ENCODE results near the gene PCDHA1. TPM values are rescaled to one million over a fixed set of nuclear protein-coding genes. Genes with fewer than 3 reads are reported as not detected.
"Not testable (repeated sequence)": the region's sequence is repeated elsewhere in the genome, so short reads cannot be mapped to it uniquely, and the experiment has no call there.

PCDHA1 gene
- total RNA-seq, 2 donors from 2014 or later, result not detected

DNA sequence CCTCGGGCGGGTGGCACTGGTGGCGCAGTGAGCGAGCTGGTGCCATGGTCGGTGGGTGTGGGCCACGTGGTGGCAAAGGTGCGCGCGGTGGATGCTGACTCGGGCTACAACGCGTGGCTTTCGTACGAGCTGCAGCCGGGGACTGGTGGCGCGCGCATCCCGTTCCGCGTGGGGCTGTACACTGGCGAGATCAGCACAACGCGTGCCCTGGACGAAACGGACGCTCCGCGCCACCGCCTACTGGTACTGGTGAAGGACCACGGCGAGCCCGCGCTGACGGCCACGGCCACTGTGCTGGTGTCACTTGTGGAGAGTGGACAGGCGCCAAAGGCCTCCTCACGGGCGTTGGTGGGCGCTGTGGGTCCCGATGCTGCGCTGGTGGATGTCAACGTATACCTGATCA is 22.9 kb downstream of the PCDHA1 start:
- no peak for ATAC-seq
- WGBS, 2 donors, result 64 to 66% methylated on average over 27 to 43 of the region's 43 CpGs
- H3K9me3 ChIP-seq, result peaks cover 0 to 23% (median 0%) of the 10 kb centered on the region in 3 donors

DNA sequence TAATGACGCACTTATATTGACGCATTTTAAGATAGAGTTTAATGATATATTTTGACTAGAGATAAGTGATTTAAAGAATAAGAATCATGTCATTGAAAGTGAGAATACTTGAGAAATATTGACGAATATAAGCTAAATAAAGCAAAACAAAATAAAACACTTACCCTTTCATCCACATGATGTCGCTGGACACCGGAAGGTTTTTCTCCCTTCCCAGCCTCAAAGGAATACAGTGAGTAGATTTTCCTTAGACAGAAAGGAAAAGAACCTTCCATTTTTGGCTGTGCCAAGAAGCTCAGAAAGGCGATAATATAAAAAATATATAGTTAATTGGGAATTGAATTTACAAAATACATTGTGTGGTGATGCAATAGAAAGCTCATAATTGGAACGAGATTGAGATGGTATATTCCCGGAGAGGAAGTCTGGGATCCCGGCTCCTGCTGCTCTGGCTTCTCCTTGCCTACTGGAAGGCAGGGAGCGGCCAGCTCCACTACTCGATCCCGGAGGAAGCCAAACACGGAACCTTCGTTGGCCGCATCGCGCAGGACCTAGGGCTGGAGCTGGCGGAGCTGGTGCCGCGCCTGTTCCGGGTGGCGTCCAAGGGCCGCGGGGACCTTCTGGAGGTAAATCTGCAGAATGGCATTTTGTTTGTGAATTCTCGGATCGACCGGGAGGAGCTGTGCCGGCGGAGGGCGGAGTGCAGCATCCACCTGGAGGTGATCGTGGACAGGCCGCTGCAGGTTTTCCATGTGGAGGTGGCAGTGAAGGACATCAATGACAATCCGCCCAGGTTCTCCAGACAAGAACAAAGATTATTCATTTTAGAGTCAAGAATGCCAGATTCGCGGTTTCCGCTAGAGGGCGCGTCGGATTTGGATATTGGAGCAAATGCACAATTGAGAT is 35.7 kb downstream of the PCDHA1 start, which contains the start of gene PCDHA5:
Gene PCDHA5, plus strand, starts transcription at position 239 of the 906 bp plus-strand sequence.
- WGBS, 2 donors, result 25 to 32% methylated on average over 38 to 39 of the region's 39 CpGs
- no peaks in the 10 kb centered on the region for H3K36me3 ChIP-seq (replicated peaks in 1 of 2; ENCODE audit: insufficient read depth in 1 of 2, low read depth in 2 of 2)
- ATAC-seq (no peak), DNase-seq (peak in 1 of 4 donors; percentile 54)
- no peak within 1 kb of the TSS for H3K4me3 ChIP-seq
- H3K4me1 ChIP-seq, result no peaks in the 10 kb centered on the region
- no peaks in the 10 kb centered on the region for H3K27me3 ChIP-seq
- peak within 1 kb of the TSS in 1 of 4 donors; percentile 31 for H3K27ac ChIP-seq
- no peak for TF ChIP-seq POLR2A (IDR thresholded peaks at IDR 0.05)
- TF ChIP-seq, protein P1, sequence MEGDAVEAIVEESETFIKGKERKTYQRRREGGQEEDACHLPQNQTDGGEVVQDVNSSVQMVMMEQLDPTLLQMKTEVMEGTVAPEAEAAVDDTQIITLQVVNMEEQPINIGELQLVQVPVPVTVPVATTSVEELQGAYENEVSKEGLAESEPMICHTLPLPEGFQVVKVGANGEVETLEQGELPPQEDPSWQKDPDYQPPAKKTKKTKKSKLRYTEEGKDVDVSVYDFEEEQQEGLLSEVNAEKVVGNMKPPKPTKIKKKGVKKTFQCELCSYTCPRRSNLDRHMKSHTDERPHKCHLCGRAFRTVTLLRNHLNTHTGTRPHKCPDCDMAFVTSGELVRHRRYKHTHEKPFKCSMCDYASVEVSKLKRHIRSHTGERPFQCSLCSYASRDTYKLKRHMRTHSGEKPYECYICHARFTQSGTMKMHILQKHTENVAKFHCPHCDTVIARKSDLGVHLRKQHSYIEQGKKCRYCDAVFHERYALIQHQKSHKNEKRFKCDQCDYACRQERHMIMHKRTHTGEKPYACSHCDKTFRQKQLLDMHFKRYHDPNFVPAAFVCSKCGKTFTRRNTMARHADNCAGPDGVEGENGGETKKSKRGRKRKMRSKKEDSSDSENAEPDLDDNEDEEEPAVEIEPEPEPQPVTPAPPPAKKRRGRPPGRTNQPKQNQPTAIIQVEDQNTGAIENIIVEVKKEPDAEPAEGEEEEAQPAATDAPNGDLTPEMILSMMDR (IDR thresholded peaks at IDR 0.05), result peak in 5 of 7 experiments; percentile 6 to 22 (median 17)
- intact Hi-C loops (cut with DNase I), result no loop called here
- H3K9me3 ChIP-seq, result peaks cover 0 to 21% (median 4%) of the 10 kb centered on the region in 3 donors

More for the DNA sequence above, 22.9 kb downstream of the PCDHA1 start:
- no peaks in the 10 kb centered on the region for H3K27me3 ChIP-seq
- peak in 1 of 4 donors; percentile 7 for DNase-seq
- no peaks in the 10 kb centered on the region for H3K4me1 ChIP-seq
- intact Hi-C loops (cut with DNase I), result no loop called here
- no peaks in the 10 kb centered on the region for H3K36me3 ChIP-seq (replicated peaks in 1 of 2; ENCODE audit: insufficient read depth in 1 of 2, low read depth in 2 of 2)
- H3K4me3 ChIP-seq, result no peak overlapping the region
- no peak overlapping the region for H3K27ac ChIP-seq
- TF ChIP-seq POLR2A (IDR thresholded peaks at IDR 0.05), result no peak
- TF ChIP-seq, protein P1 (IDR thresholded peaks at IDR 0.05), result no peak

DNA sequence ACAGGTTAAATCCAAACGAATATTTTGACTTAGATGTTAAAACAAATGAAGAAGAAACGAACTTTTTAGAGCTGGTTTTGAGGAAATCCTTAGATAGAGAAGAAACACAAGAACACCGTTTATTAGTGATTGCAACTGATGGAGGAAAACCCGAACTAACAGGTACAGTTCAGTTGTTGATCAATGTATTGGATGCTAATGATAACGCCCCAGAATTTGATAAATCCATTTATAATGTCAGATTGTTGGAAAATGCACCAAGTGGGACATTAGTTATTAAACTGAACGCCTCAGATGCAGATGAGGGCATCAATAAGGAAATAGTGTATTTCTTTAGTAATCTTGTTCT is 36.3 kb downstream of the PCDHA1 start:
- Histone ChIP-seq H3K36me3 (replicated peaks in 1 of 2; ENCODE audit: insufficient read depth in 1 of 2, low read depth in 2 of 2) (no peaks in the 10 kb centered on the region), H3K4me1 (no peaks in the 10 kb centered on the region), H3K27me3 (no peaks in the 10 kb centered on the region), H3K27ac (no peak overlapping the region), H3K4me3 (no peak overlapping the region), H3K9me3 (peaks cover 0 to 21% (median 4%) of the 10 kb centered on the region in 3 donors)
- 19 to 23% methylated on average over 6 of the region's 6 CpGs for WGBS, 2 donors
- DNase-seq, result no peak
- TF ChIP-seq, protein P1 (IDR thresholded peaks at IDR 0.05), result no peak
- TF ChIP-seq POLR2A (IDR thresholded peaks at IDR 0.05), result no peak
- no peak for ATAC-seq
- intact Hi-C loops (cut with DNase I), result no loop called here

DNA sequence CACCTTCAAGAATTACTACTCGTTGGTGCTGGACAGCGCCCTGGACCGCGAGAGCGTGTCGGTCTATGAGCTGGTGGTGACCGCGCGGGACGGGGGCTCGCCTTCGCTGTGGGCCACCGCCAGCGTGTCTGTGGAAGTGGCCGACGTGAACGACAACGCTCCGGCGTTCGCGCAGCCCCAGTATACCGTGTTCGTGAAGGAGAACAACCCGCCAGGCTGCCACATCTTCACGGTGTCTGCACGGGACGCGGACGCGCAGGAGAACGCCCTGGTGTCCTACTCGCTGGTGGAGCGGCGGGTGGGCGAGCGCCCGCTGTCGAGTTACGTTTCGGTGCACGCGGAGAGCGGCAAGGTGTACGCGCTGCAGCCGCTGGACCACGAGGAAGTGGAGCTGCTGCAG is 37.0 kb downstream of the PCDHA1 start:
- H3K9me3 ChIP-seq, result peaks cover 0 to 22% (median 4%) of the 10 kb centered on the region in 3 donors
- DNase-seq; ATAC-seq; H3K36me3 ChIP-seq (replicated peaks in 1 of 2; ENCODE audit: insufficient read depth in 1 of 2, low read depth in 2 of 2); H3K4me1 ChIP-seq; intact Hi-C loops (cut with DNase I); H3K27ac ChIP-seq; H3K27me3 ChIP-seq; H3K4me3 ChIP-seq: not testable (repeated sequence)
- WGBS, 2 donors, result 42 to 58% methylated on average over 8 to 46 of the region's 48 CpGs

DNA sequence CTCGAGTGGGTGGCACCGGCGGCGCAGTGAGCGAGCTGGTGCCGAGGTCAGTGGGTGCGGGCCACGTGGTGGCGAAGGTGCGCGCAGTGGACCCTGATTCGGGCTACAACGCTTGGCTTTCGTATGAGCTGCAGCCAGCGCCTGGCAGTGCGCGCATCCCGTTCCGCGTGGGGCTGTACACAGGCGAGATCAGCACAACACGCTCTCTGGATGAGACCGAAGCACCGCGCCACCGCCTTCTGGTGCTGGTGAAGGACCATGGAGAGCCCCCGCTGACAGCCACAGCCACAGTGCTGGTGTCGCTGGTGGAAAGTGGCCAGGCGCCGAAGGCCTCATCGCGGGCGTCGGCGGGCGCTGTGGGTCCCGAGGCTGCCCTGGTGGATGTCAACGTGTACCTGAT is 37.5 kb downstream of the PCDHA1 start:
- TF ChIP-seq POLR2A (IDR thresholded peaks at IDR 0.05), result no peak
- TF ChIP-seq, protein P1 (IDR thresholded peaks at IDR 0.05), result no peak
- Histone ChIP-seq H3K27ac (no peak overlapping the region), H3K4me3 (no peak overlapping the region), H3K4me1 (no peaks in the 10 kb centered on the region), H3K36me3 (replicated peaks in 1 of 2; ENCODE audit: insufficient read depth in 1 of 2, low read depth in 2 of 2) (no peaks in the 10 kb centered on the region), H3K27me3 (no peaks in the 10 kb centered on the region), H3K9me3 (peaks cover 0 to 27% (median 4%) of the 10 kb centered on the region in 3 donors)
- DNase-seq, result no peak
- ATAC-seq, result no peak
- intact Hi-C loops (cut with DNase I), result no loop called here
- 31 to 43% methylated on average over 3 to 36 of the region's 38 CpGs for WGBS, 2 donors

Data from body of pancreas (tissue), 4 donors.